ENCODE results near the gene CELA3B. TPM values are rescaled to one million over a fixed set of nuclear protein-coding genes. Genes with fewer than 3 reads are reported as not detected.
A peak's percentile ranks its signal among the peaks of the same experiment; 100 is the strongest.

The CELA3B gene
- total RNA-seq, 2 experiments from 2014 or later, result not detected

DNA sequence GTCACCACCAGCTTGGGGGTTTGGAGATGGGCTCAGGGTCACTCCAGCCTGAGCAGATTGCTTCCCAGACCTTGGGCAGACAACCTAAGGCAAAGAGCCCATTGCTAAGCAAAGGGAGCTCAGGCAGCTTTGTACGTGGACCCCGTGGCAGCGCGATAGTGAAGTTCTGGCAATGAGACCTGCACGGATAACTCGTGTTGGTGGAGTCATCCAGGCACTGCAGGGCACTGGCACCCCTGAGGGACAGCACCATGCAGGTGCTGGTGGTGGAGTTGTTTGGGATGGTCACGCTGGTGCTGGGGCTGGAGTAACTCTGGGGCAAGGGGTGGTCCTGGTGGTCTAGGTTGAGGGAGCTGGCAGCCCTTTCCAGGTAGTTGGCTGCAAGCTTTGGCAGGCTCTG lies 26.1 kb upstream of the CELA3B start:
- DNase-seq, result no peak
- H3K27me3 Mint-ChIP-seq, result no peaks in the 10 kb centered on the region
- no peaks in the 10 kb centered on the region for H3K36me3 Mint-ChIP-seq (ENCODE audit: low read depth)
- H3K4me1 Mint-ChIP-seq, result no peaks in the 10 kb centered on the region
- H3K4me3 Mint-ChIP-seq, result no peak overlapping the region
- ChIA-PET POLR2A (no interaction called here), CTCF (interaction anchor here (1.1 kb wide), 1 partner anchor 22 kb away, joined by 3 read pairs; no protein-coding TSS in a partner anchor)
- intact Hi-C loops (cut with DNase I, micrococcal nuclease), result no loop called here
- no peaks in the 10 kb centered on the region for H3K9me3 Mint-ChIP-seq (ENCODE audit: low read depth)
- ATAC-seq, result no peak
- no peak overlapping the region for H3K27ac Mint-ChIP-seq

GRCh38 chr1:21951226-21951870 lies 25.5 kb upstream of the CELA3B start:
- DNase-seq (no peak), ATAC-seq (no peak)
- Mint-ChIP-seq H3K4me3 (no peak overlapping the region), H3K36me3 (ENCODE audit: low read depth) (no peaks in the 10 kb centered on the region), H3K27ac (no peak overlapping the region), H3K4me1 (peaks cover 5% of the 10 kb centered on the region), H3K9me3 (ENCODE audit: low read depth) (no peaks in the 10 kb centered on the region), H3K27me3 (no peaks in the 10 kb centered on the region)
- ChIA-PET CTCF (interaction anchor here (0.6 to 1.1 kb wide), 3 partner anchors 23 to 159 kb away, joined by 3 to 4 read pairs (median 4); no protein-coding TSS in a partner anchor), POLR2A (no interaction called here)
- intact Hi-C loops (cut with DNase I, micrococcal nuclease), result no loop called here

DNA sequence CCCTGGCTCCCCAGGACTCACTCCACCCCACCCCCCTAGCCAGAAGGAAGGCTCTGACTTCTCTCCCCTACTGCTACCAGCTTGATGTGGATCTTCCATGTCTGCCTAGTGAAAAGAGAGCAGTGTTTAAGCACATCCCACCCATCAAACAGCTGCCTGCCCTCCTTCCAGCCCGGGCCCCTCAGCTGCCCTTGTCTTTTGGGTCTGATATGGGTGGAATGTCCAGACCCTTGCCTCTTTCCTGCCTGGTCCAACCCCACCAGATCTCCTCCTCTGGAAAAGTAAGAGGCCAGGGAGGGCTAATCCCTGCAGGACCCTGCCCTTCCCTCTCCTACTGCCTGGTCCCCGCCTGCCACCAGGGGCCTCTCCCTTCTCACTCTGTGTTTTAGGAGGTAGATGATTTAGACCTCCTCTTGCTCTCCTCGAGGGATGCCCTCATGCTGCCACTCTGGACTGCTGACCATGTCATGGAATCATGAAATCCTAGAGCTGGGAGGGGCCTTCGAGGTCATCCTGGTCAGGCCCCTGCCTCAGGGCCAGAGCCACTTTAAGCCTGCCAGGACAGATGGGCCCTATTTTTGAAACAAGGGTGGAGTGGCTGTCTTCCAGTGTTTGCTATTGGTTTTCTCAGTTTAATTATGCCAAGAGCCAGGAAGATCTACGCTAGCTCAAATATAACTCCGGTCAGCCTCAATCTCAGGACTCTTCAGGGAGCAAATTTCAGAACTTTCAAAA lies 23.9 kb upstream of the CELA3B start:
- Mint-ChIP-seq H3K4me1 (peaks cover 21% of the 10 kb centered on the region), H3K27me3 (no peaks in the 10 kb centered on the region), H3K36me3 (ENCODE audit: low read depth) (no peaks in the 10 kb centered on the region), H3K4me3 (no peak overlapping the region), H3K9me3 (ENCODE audit: low read depth) (no peaks in the 10 kb centered on the region), H3K27ac (no peak overlapping the region)
- no peak for DNase-seq
- intact Hi-C loops (cut with DNase I, micrococcal nuclease), result no loop called here
- ATAC-seq, result no peak
- POLR2A ChIA-PET, result no interaction called here
- CTCF ChIA-PET, result interaction anchor here (0.5 kb wide), 1 partner anchor 250 kb away, joined by 3 read pairs; no protein-coding TSS in a partner anchor

- CTCF ChIA-PET, result no interaction called here
- no peak for DNase-seq
- Mint-ChIP-seq H3K27ac (no peak overlapping the region), H3K36me3 (ENCODE audit: low read depth) (no peaks in the 10 kb centered on the region), H3K9me3 (ENCODE audit: low read depth) (no peaks in the 10 kb centered on the region), H3K4me1 (peaks cover 27% of the 10 kb centered on the region), H3K4me3 (no peak overlapping the region), H3K27me3 (no peaks in the 10 kb centered on the region)
- POLR2A ChIA-PET, result no interaction called here
- no peak for ATAC-seq
- intact Hi-C loops (cut with DNase I, micrococcal nuclease), result no loop called here
These were observed 21.8 kb upstream of the CELA3B start for GRCh38 chr1:21955058-21955457.

GRCh38 chr1:21955501-21956281 lies 21.1 kb upstream of the CELA3B start:
- Mint-ChIP-seq H3K9me3 (ENCODE audit: low read depth) (no peaks in the 10 kb centered on the region), H3K27me3 (no peaks in the 10 kb centered on the region), H3K4me1 (peaks cover 27% of the 10 kb centered on the region), H3K36me3 (ENCODE audit: low read depth) (no peaks in the 10 kb centered on the region), H3K4me3 (no peak overlapping the region), H3K27ac (no peak overlapping the region)
- ChIA-PET POLR2A (no interaction called here), CTCF (interaction anchor here (0.6 kb wide), 1 partner anchor 53 kb away, joined by 3 read pairs; no protein-coding TSS in a partner anchor)
- intact Hi-C loops (cut with DNase I, micrococcal nuclease), result no loop called here
- ATAC-seq, result no peak
- no peak for DNase-seq

GRCh38 chr1:21956720-21957552 lies 19.9 kb upstream of the CELA3B start:
- no peaks in the 10 kb centered on the region for H3K36me3 Mint-ChIP-seq (ENCODE audit: low read depth)
- peak; percentile 64 for DNase-seq
- H3K4me3 Mint-ChIP-seq, result peak overlapping the region; percentile 44
- ChIA-PET POLR2A (no interaction called here), CTCF (interaction anchor here (0.6 to 1.3 kb wide), 3 partner anchors 40 to 92 kb away, joined by 3 to 4 read pairs (median 3); no protein-coding TSS in a partner anchor)
- H3K4me1 Mint-ChIP-seq, result peaks cover 29% of the 10 kb centered on the region
- intact Hi-C loops (cut with DNase I, micrococcal nuclease), result no loop called here
- H3K27me3 Mint-ChIP-seq, result no peaks in the 10 kb centered on the region
- peak; percentile 89 for ATAC-seq
- H3K27ac Mint-ChIP-seq, result peak overlapping the region; percentile 90
- H3K9me3 Mint-ChIP-seq (ENCODE audit: low read depth), result no peaks in the 10 kb centered on the region

- intact Hi-C loops (cut with DNase I, micrococcal nuclease), result loop anchor here (5.0 to 10.0 kb wide), 6 partner anchors 144 to 457 kb away; partner anchors contain the start of genes ALPL (in 1 of the 2) and RAP1GAP (in 1 of the 2)
- H3K9me3 Mint-ChIP-seq (ENCODE audit: low read depth), result no peaks in the 10 kb centered on the region
- no peak overlapping the region for H3K4me3 Mint-ChIP-seq
- H3K4me1 Mint-ChIP-seq, result peaks cover 30% of the 10 kb centered on the region
- no peaks in the 10 kb centered on the region for H3K27me3 Mint-ChIP-seq
- no peaks in the 10 kb centered on the region for H3K36me3 Mint-ChIP-seq (ENCODE audit: low read depth)
- H3K27ac Mint-ChIP-seq, result no peak overlapping the region
- CTCF ChIA-PET, result interaction anchor here (0.6 to 0.9 kb wide), 2 partner anchors 57 to 105 kb away, joined by 3 read pairs; no protein-coding TSS in a partner anchor
- no peak for ATAC-seq
- no peak for DNase-seq
- POLR2A ChIA-PET, result no interaction called here
These were observed 15.5 kb upstream of the CELA3B start for GRCh38 chr1:21961337-21961736.

DNA sequence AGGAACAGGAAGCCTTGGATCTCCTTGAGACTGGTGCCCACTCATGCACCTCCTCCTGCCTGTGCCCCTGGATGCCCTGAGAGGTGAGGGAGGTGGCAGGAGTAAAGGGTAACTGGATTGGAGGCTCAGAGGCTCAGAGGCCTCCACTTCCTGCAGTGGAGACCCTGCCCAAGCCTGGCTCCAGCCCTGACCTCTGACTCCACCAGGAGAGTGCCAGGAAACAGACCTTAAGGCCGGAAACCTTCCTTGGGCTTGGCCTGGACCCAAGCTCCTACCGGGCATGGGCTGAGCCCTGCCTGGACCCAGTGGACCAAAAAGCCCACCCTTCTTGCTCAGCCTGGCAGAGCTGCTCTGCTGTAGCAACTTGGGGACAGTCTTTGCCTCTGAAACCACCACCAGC lies 15.0 kb upstream of the CELA3B start:
- H3K36me3 Mint-ChIP-seq (ENCODE audit: low read depth), result no peaks in the 10 kb centered on the region
- H3K4me3 Mint-ChIP-seq, result no peak overlapping the region
- no peak for ATAC-seq
- H3K27ac Mint-ChIP-seq, result no peak overlapping the region
- peaks cover 26% of the 10 kb centered on the region for H3K4me1 Mint-ChIP-seq
- intact Hi-C loops (cut with DNase I, micrococcal nuclease), result loop anchor here (5.0 to 10.0 kb wide), 6 partner anchors 144 to 457 kb away; partner anchors contain the start of genes ALPL (in 1 of the 2) and RAP1GAP (in 1 of the 2)
- H3K9me3 Mint-ChIP-seq (ENCODE audit: low read depth), result no peaks in the 10 kb centered on the region
- no peak for DNase-seq
- ChIA-PET POLR2A (no interaction called here), CTCF (interaction anchor here (0.7 to 0.9 kb wide), 2 partner anchors 57 to 216 kb away, joined by 3 to 4 read pairs; no protein-coding TSS in a partner anchor)
- no peaks in the 10 kb centered on the region for H3K27me3 Mint-ChIP-seq

- H3K36me3 Mint-ChIP-seq (ENCODE audit: low read depth), result no peaks in the 10 kb centered on the region
- no peaks in the 10 kb centered on the region for H3K27me3 Mint-ChIP-seq
- H3K27ac Mint-ChIP-seq, result peak overlapping the region; percentile 73
- peaks cover 8% of the 10 kb centered on the region for H3K4me1 Mint-ChIP-seq
- no peaks in the 10 kb centered on the region for H3K9me3 Mint-ChIP-seq (ENCODE audit: low read depth)
- CTCF ChIA-PET, result interaction anchor here (0.5 to 1.7 kb wide), 18 partner anchors 14 to 496 kb away, joined by 3 to 9 read pairs (median 3); no protein-coding TSS in a partner anchor
- ATAC-seq (peak; percentile 98), DNase-seq (peak; percentile 91)
- no peak overlapping the region for H3K4me3 Mint-ChIP-seq
- POLR2A ChIA-PET, result interaction anchor here (0.6 kb wide), 1 partner anchor 57 kb away, joined by 4 read pairs; no protein-coding TSS in a partner anchor
- intact Hi-C loops (cut with DNase I, micrococcal nuclease), result loop anchor here (1.0 to 10.0 kb wide), 9 partner anchors 146 to 459 kb away; partner anchors contain the start of genes ALPL (in 2 of the 2) and RAP1GAP (in 1 of the 2)
These were observed 13.2 kb upstream of the CELA3B start for GRCh38 chr1:21963477-21964217.

Measured in activated CD4-positive, alpha-beta T cell treated with anti-CD3 and anti-CD28 coated beads for 36 hours (primary cell).